ENCODE measurements around the gene RALGAPB. TPM values are rescaled to one million over a fixed set of nuclear protein-coding genes. Genes with fewer than 3 reads are reported as not detected.
A peak's percentile ranks its signal among the peaks of the same experiment; 100 is the strongest.

Gene RALGAPB
- total and polyA plus RNA-seq, 2 of the 13 experiments (the other 11 are each of a cell fraction or from before 2014, with no cell fraction given) = 17.6 to 30.6 TPM

GRCh38 chr20:38472513-38473366, at the start of gene RALGAPB (continued):
- TF ChIP-seq ZNF513 (CRISPR knock-in tag; conservative IDR thresholded peaks at IDR 0.05) = no peak
- TF ChIP-seq HNF4G (IDR thresholded peaks at IDR 0.05; ENCODE audit: borderline replicate concordance, low read depth, low read length) = no peak
- peak; percentile 31; the same call in 1 of the 2 replicates for TF ChIP-seq HNF4G (CRISPR knock-in tag; IDR thresholded peaks at IDR 0.05; ENCODE audit: borderline replicate concordance, low read depth)
- TF ChIP-seq STAT5B (CRISPR knock-in tag; IDR thresholded peaks at IDR 0.05) = peak; percentile 70
- TF ChIP-seq PHF5A (CRISPR knock-in tag; IDR thresholded peaks at IDR 0.05; ENCODE audit: low read depth, unreplicated experiment) = no peak
- peak; percentile 49; the same call in 1 of the 2 replicates for TF ChIP-seq BCL6 (CRISPR knock-in tag; IDR thresholded peaks at IDR 0.05)
- TF ChIP-seq ZNF30 (CRISPR knock-in tag; IDR thresholded peaks at IDR 0.05) = no peak
- TF ChIP-seq ZNF775 (CRISPR knock-in tag; IDR thresholded peaks at IDR 0.05; ENCODE audit: borderline replicate concordance) = no peak
- TF ChIP-seq ZNF788 (CRISPR knock-in tag; IDR thresholded peaks at IDR 0.05; ENCODE audit: borderline replicate concordance) = peak; percentile 94
- no peak for TF ChIP-seq ATF7 (IDR thresholded peaks at IDR 0.05)
- 0 out of 2 replicates have a peak, but pooled peaks have one; percentile 49 for TF ChIP-seq ATF7 (CRISPR knock-in tag; IDR thresholded peaks at IDR 0.05)
- no peak for TF ChIP-seq RARG (CRISPR knock-in tag; IDR thresholded peaks at IDR 0.05; ENCODE audit: low read depth)
- TF ChIP-seq MXI1 (IDR thresholded peaks at IDR 0.05; ENCODE audit: borderline replicate concordance, low read depth, low read length) = peak; percentile 100
- TF ChIP-seq XRCC5 (optimal IDR thresholded peaks at IDR 0.05; ENCODE audit: low read length) = peak; percentile 97
- peak; percentile 85; the same call in 1 of the 2 replicates for TF ChIP-seq CREBL2 (CRISPR knock-in tag; IDR thresholded peaks at IDR 0.05; ENCODE audit: borderline replicate concordance)
- peak; percentile 10; the same call in 1 of the 2 replicates for TF ChIP-seq ZNF652 (CRISPR knock-in tag; IDR thresholded peaks at IDR 0.05; ENCODE audit: borderline replicate concordance, low read depth)
- TF ChIP-seq ZNF101 (CRISPR knock-in tag; IDR thresholded peaks at IDR 0.05; ENCODE audit: borderline replicate concordance, low read depth) = no peak
- peak; percentile 64; the same call in 1 of the 2 replicates for TF ChIP-seq KDM1A (CRISPR knock-in tag; IDR thresholded peaks at IDR 0.05)
- TF ChIP-seq TRIM24 (CRISPR knock-in tag; IDR thresholded peaks at IDR 0.05) = no peak
- no peak for TF ChIP-seq ZNF609 (CRISPR knock-in tag; IDR thresholded peaks at IDR 0.05; ENCODE audit: borderline replicate concordance)
- no peak for TF ChIP-seq SETDB1 (CRISPR knock-in tag; IDR thresholded peaks at IDR 0.05; ENCODE audit: borderline replicate concordance)
- TF ChIP-seq RCOR2 (CRISPR knock-in tag; IDR thresholded peaks at IDR 0.05) = peak; percentile 37
- no peak for TF ChIP-seq ZNF816 (CRISPR knock-in tag; IDR thresholded peaks at IDR 0.05; ENCODE audit: borderline replicate concordance)
- TF ChIP-seq ZSCAN22 (CRISPR knock-in tag; IDR thresholded peaks at IDR 0.05) = no peak
- peak; percentile 85 for TF ChIP-seq SKI (IDR thresholded peaks at IDR 0.05; ENCODE audit: partially characterized antibody)
